Muscle layer of duodenum (tissue), 2 donors: ENCODE results near the gene TRAIP.

ENCODE experiments used
- H3K27ac ChIP-seq: one replicate; pipeline ENCODE4 v1.7.0; 2013; ENCODE audit warnings: mild to moderate bottlenecking, low read length
- H3K27me3 ChIP-seq: one replicate; pipeline ENCODE4 v1.7.0; 2013; ENCODE audit warnings: low read depth, mild to moderate bottlenecking, control low read depth, low read length
- H3K36me3 ChIP-seq, 2 donors: one replicate each; pipeline ENCODE4 v1.7.0; 2013; ENCODE audit warnings: low read length in 2 of 2, control low read depth in 1 of 2, mild to moderate bottlenecking in 1 of 2; ENCODE audit not compliant: insufficient read depth in 2 of 2, control insufficient read depth in 1 of 2
- H3K4me1 ChIP-seq, 2 donors: one replicate each; pipeline ENCODE4 v1.7.0; 2013; ENCODE audit warnings: low read length in 2 of 2, mild to moderate bottlenecking in 2 of 2, control low read depth in 1 of 2, moderate library complexity in 1 of 2; ENCODE audit not compliant: insufficient read depth in 2 of 2, control insufficient read depth in 1 of 2
- H3K4me3 ChIP-seq, 2 donors: one replicate each; pipeline ENCODE4 v1.7.0; 2013; ENCODE audit warnings: low read length in 2 of 2, low read depth in 1 of 2, mild to moderate bottlenecking in 1 of 2
- H3K9me3 ChIP-seq, 2 donors: one replicate each; pipeline ENCODE4 v1.7.0; 2013; ENCODE audit warnings: low read length in 2 of 2, control low read depth in 1 of 2, mild to moderate bottlenecking in 1 of 2; ENCODE audit not compliant: control insufficient read depth in 1 of 2
- donor health status: healthy.

TRAIP gene

DNA sequence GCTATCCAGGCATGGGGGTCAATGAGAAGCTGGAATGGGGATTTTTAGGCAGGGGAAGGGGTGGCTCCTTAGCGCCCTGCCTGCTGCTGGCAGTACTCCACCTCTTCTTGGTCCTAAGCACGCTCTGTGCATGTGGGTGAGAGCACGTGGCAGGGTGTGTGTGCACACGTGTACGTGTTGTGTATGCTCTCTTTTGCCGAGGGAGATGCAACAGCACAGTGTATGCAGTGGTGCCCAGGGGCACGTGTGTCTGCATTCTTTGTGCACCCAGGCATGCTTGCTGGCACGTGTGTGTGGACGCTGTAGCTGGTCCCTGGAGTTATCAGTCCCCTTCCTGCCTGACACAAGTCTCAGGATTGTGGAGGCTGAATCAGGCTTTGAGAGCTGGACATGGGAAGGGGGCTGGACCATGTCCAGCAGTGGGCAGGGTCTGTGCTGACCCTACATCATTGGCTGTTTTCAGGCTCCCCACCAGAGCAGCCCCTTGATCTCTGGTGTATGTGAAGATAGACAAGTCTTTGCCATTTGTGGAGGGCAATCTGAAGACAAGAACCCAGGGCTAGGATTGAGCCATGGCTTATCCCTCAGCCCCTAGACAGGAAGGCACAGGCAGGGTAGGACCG lies 15.3 kb upstream of the TRAIP start:
- H3K36me3 ChIP-seq, result no peaks in the 10 kb centered on the region
- peaks cover 0 to 16% of the 10 kb centered on the region in 2 donors for H3K4me1 ChIP-seq
- H3K9me3 ChIP-seq, result no peaks in the 10 kb centered on the region
- no peak overlapping the region for H3K4me3 ChIP-seq
- peaks cover 27% of the 10 kb centered on the region for H3K27me3 ChIP-seq
- no peak overlapping the region for H3K27ac ChIP-seq

DNA sequence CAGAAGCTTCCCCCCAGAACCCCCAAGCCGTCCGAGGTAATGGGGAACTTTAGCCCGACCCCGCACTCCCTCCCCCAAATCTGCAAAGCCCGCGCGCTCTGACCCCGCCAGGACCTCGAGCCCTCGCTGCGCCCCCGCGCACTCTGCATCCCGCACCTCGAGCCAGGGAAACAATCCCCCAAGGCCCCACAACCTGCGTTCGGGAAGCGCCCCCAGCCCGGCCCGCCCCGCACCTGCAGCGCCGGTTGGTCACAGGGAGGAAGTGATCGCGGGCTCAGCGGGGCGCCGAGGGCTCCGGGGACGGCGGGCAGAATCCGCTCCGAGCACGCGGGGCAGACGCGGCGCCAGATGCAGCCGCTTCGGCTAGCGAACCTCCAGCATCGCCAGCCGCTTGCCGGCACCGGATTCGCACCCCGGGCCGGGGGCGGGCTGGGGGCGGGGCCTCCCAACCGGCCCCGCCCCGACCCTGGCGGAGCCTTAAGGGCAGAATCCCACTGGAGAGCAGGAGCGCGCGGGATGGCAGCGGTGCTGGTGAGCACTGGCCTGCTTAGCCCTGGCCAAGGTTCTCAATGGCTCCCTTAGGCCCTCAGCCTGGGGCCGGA lies 13.3 kb upstream of the TRAIP start, which contains the start of gene CAMKV:
Gene CAMKV, minus strand, starts transcription at position 382 of the 602 bp plus-strand sequence. CDS start 7,518 bp downstream, outside the sequence.
- Histone ChIP-seq H3K27ac (no peak within 1 kb of the TSS), H3K9me3 (no peaks in the 10 kb centered on the region), H3K4me3 (peak within 1 kb of the TSS; percentile 21 to 53), H3K4me1 (peaks cover 0 to 16% of the 10 kb centered on the region in 2 donors), H3K36me3 (no peaks in the 10 kb centered on the region), H3K27me3 (peaks cover 27% of the 10 kb centered on the region)

DNA sequence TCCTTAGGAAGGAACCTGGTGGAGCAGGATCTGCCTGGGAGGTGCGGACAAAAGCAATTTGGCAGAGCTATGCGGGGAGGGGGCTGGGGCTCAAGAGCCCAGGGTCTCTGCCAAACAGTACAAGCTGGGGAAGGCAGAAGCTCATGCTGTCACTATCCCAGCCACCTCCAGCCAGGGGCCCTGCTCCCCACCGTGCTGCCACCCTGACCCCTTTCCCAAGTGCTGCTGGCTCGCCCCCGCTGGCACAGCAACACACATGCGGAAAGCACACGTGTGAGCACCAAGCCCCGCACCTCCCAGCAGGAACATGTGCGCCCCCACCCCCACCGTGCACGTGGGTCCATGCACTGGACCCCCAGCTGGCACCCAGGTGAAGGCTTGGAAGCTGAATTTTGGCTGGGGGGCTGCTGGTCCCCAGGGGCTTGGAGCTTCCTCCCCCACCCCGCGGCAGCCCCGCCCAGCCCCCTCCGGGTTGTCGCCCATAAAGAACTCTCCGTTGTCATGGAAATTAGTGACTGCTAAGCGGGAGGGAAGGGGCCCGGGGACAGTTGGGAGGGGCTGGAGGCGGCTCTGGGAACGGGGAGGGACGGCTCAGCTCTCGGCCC lies 12.6 kb upstream of the TRAIP start:
- Histone ChIP-seq H3K27me3 (peaks cover 27% of the 10 kb centered on the region), H3K4me3 (peak overlapping the region in 1 of 2 donors; percentile 53), H3K9me3 (no peaks in the 10 kb centered on the region), H3K27ac (no peak overlapping the region), H3K36me3 (no peaks in the 10 kb centered on the region), H3K4me1 (peaks cover 0 to 16% of the 10 kb centered on the region in 2 donors)

DNA sequence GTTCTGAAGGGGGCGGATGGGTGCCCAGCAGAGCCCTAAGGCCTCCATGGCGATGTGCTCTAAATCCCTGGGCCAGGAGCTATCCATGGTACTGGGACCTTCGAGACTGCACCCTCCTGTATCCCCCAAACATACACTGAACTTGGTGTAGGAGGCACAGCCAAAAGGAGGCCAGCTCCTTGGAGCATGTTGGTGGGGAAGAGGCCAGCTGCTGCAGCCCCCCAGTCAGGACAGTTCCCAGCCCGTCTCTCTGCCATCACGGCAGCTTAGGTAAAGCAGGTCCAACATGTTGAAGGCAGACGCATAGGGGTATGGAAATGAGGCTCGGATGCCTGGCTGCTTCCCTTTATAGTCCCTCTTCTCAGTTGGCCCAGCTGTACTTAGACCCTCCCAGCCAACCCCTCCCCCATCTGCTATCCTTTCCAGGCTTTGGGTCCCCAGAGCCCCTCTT lies 11.5 kb upstream of the TRAIP start:
- peaks cover 27% of the 10 kb centered on the region for H3K27me3 ChIP-seq
- no peak overlapping the region for H3K4me3 ChIP-seq

DNA sequence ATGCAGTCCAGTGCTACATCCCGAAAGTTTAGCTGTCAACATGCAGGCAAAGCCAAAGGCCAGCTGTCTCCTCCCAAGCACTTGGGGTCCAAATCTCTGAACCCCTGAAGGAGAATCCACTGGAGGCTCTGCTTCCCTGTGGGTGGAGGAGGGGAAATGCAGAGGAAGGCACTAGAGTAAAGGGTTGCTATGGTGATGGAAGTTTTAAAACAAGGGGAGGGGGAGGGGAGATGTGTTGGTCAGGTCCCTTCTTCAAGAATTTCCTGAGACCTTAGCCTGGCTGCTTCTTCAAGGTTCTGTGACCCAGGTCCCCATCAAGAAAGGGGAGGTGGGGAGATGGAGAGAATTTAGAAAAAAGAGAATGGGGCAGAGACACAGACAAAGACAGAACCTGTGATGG lies 11.0 kb upstream of the TRAIP start:
- H3K9me3 ChIP-seq, result no peaks in the 10 kb centered on the region
- H3K27ac ChIP-seq, result no peak overlapping the region
- H3K4me3 ChIP-seq, result no peak overlapping the region
- peaks cover 27% of the 10 kb centered on the region for H3K27me3 ChIP-seq
- H3K4me1 ChIP-seq, result peaks cover 0 to 16% of the 10 kb centered on the region in 2 donors
- no peaks in the 10 kb centered on the region for H3K36me3 ChIP-seq

More for the DNA sequence above, 11.5 kb upstream of the TRAIP start:
- Histone ChIP-seq H3K9me3 (no peaks in the 10 kb centered on the region), H3K27ac (no peak overlapping the region), H3K4me1 (peaks cover 0 to 16% of the 10 kb centered on the region in 2 donors), H3K36me3 (no peaks in the 10 kb centered on the region)

DNA sequence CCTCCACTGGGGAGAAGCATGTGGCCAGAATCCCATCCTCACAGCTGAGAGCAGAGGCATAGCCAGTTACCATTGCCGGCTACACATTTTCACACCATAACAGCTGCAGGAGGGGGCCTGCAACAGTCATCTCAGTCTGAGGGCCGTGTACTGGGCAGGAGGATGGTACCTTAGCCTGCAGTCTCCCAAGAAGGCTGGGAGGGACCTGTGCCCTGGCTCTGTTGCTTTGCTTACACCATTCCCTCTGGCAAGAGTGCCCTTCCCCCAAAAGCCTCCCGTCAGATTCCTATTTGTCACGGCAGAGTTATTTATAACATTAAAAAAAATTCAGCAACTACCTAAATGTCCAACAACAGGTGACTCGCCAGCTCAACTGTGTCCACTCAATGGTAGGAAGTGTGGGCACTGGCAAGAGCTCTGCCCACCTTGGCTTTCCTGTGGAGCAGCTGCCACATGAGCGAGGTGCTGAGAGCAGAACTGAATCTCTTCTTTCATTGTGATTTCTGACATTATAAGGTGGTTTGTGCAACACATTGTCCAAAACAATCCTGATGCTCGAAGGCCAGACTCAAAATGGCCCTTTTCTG lies 8.9 kb upstream of the TRAIP start:
- H3K36me3 ChIP-seq, result no peaks in the 10 kb centered on the region
- H3K9me3 ChIP-seq, result no peaks in the 10 kb centered on the region
- peaks cover 24% of the 10 kb centered on the region for H3K27me3 ChIP-seq
- H3K4me3 ChIP-seq, result no peak overlapping the region
- no peak overlapping the region for H3K27ac ChIP-seq
- peaks cover 0 to 16% of the 10 kb centered on the region in 2 donors for H3K4me1 ChIP-seq

DNA sequence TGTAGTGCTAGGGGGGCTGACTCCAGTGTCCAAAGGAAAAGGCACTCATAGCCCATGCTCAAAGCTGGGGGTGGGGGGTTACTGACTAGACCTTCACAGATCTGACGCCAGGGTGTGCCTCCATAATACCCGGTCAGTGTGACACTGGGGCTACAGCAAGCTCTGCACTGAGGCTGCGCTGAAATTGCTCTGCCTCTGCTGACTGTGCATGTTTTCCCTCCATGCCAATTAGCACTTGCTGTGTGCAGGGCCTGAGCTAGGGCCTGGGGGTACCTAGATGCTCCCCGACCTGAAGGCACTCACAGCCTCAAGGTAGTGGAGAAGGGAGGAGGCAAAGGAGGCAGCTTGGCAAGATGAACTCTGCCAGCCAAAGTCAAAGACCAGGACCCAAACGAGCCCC lies 8.1 kb upstream of the TRAIP start:
- Histone ChIP-seq H3K27me3 (peaks cover 18% of the 10 kb centered on the region), H3K36me3 (no peaks in the 10 kb centered on the region), H3K4me1 (peaks cover 0 to 8% of the 10 kb centered on the region in 2 donors), H3K9me3 (no peaks in the 10 kb centered on the region), H3K4me3 (no peak overlapping the region), H3K27ac (no peak overlapping the region)

DNA sequence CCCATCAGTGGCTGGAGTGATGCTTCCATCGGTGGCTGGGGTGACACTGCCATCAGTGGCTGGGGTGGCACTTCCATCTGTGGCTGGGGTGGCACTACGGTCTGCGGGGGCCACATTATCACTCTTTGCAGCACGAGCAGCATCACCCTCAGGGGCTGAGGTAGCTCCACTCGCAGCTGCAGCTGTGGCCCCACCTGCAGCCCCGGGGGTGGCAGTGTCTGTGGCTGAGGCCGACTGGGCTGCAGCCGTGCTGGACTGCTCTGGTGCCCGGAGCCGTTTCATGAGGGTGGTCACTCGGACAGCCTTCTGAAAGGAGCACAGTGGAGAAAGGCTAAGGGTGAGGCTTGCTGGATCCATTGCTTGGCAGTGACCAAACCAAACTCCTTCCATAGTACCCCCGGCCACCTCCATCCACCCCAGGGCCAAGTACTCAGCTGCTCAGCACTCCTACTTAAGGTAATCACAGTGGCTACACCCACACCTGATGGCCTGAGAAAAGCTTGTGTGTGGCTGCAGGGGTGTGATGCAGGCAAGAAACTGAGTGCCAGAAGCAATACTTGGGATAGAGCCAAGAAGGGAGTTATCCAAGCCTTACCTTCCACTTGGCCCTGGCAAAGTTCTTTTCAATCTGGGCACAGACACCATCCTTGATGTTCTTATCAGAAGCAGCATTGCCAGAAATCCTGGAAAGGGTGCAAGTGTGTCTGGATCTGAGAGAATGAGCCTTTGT lies 3.4 kb upstream of the TRAIP start:
- no peak overlapping the region for H3K4me3 ChIP-seq
- no peaks in the 10 kb centered on the region for H3K27me3 ChIP-seq
- H3K36me3 ChIP-seq, result no peaks in the 10 kb centered on the region
- no peaks in the 10 kb centered on the region for H3K9me3 ChIP-seq
- H3K27ac ChIP-seq, result no peak overlapping the region
- peaks cover 0 to 13% of the 10 kb centered on the region in 2 donors for H3K4me1 ChIP-seq

DNA sequence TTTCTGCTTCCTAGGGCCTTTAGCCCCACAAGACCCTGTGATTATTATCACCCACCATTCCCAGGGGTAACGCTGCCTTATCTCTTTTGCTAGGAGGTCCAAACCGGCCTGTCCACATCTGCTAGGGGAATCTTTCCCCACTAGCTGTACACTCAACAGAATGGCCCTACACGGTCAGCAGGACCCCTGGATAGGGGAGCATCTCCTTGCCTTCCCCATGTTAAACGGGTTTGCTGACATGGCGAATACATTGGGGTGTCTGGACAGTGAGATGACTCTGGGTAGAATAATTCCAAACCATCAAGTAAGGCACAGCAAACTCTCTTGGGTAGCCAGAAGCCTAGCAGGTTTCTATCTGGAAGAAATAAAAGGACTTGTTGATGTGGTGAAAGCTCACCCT lies 702 bp downstream of the TRAIP start:
- H3K9me3 ChIP-seq, result no peaks in the 10 kb centered on the region
- peaks cover 0 to 13% of the 10 kb centered on the region in 2 donors for H3K4me1 ChIP-seq
- no peaks in the 10 kb centered on the region for H3K36me3 ChIP-seq
- H3K27me3 ChIP-seq, result no peaks in the 10 kb centered on the region
- H3K4me3 ChIP-seq, result peak overlapping the region; percentile 79 to 81
- no peak overlapping the region for H3K27ac ChIP-seq

DNA sequence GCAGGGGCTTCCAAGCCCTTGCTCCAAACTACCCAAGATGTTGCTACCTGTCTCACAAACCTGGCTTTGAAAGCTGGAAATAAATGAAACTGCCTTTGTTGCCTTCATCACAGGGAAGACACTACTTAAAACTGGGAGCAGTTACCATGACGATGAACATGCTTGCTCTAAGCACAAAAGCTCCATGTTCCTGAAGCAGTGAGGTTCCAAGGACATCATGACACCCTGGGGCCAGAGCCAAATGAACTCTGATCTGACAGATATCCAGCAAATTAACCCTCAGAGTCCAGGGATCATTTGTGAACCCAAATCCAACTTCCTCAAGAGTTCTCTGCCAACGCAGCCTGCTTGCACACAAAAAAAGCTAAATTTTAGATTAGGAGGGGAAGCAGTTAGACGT lies 10.7 kb downstream of the TRAIP start:
- Histone ChIP-seq H3K9me3 (no peaks in the 10 kb centered on the region), H3K4me1 (peaks cover 0 to 6% of the 10 kb centered on the region in 2 donors), H3K27ac (no peak overlapping the region), H3K27me3 (no peaks in the 10 kb centered on the region), H3K36me3 (no peaks in the 10 kb centered on the region), H3K4me3 (no peak overlapping the region)
